Sigmoid colon (tissue), 4 donors: Measurements from ENCODE around the gene SCRG1.

Experiments used
- EP300 ChIP-seq, 4 donors: sonication (generic); formaldehyde crosslinking; IDR thresholded peaks; one replicate each; pipeline ENCODE4 v1.6.1; 2017; ENCODE audit warnings: antibody characterized with exemption in 4 of 4
- POLR2A ChIP-seq, 2 donors: fragments of 450-650 bp; IDR thresholded peaks; one replicate each; pipeline ENCODE4 v1.6.1; 2016; ENCODE audit warnings: antibody characterized with exemption in 2 of 2, mild to moderate bottlenecking in 2 of 2, moderate library complexity in 2 of 2
- TF ChIP-seq, protein P1 (sequence below), 4 experiments: fragments of 450-650 bp in 3 of 4; fragments of 200-600 bp in 1 of 4; IDR thresholded peaks; one replicate each; pipeline ENCODE4 v1.5.1; 2016 to 2019; ENCODE audit warnings: antibody characterized with exemption in 4 of 4, mild to moderate bottlenecking in 3 of 4, moderate library complexity in 2 of 4

DNA sequence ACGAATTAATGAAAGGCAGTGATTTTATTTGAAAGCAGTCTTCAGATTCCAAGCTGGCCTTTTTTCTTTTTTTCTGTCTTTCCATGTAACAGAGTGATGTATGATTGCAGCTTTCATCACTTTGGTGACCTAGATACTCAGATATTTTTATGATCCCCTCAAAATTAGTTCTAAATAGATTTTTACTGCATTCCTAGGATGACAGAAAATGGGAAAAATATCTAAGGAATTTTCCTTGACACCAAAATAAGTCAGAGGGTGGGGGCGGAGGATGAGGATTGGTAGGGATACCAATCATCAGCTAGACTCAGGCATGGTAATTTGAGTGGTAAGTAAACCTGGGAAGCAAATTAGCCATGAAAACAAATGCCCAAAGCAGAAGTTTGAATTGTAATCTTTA, 52.8 kb downstream of the SCRG1 start:
- no peak for TF ChIP-seq EP300 (IDR thresholded peaks at IDR 0.05)
- TF ChIP-seq, protein P1, sequence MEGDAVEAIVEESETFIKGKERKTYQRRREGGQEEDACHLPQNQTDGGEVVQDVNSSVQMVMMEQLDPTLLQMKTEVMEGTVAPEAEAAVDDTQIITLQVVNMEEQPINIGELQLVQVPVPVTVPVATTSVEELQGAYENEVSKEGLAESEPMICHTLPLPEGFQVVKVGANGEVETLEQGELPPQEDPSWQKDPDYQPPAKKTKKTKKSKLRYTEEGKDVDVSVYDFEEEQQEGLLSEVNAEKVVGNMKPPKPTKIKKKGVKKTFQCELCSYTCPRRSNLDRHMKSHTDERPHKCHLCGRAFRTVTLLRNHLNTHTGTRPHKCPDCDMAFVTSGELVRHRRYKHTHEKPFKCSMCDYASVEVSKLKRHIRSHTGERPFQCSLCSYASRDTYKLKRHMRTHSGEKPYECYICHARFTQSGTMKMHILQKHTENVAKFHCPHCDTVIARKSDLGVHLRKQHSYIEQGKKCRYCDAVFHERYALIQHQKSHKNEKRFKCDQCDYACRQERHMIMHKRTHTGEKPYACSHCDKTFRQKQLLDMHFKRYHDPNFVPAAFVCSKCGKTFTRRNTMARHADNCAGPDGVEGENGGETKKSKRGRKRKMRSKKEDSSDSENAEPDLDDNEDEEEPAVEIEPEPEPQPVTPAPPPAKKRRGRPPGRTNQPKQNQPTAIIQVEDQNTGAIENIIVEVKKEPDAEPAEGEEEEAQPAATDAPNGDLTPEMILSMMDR (IDR thresholded peaks at IDR 0.05), result no peak
- TF ChIP-seq POLR2A (IDR thresholded peaks at IDR 0.05), result no peak
